HCT116 (cell line): Measurements from ENCODE around the gene MYO1B.

Experiments
- ATF3 ChIP-seq: IDR thresholded peaks from 2 replicates; pipeline ENCODE4 v1.6.1; 2012
- CBX3 ChIP-seq: IDR thresholded peaks from 2 replicates; pipeline ENCODE4 v1.6.1; 2012; ENCODE audit warnings: low read depth
- CTCF ChIP-seq, 3 experiments: fragments of 200-600 bp in 1 of 3; sonication (generic) in 1 of 3; IDR thresholded peaks in 2 of 3; conservative IDR thresholded peaks in 1 of 3; 2 replicates each; pipeline ENCODE4 v1.5.1; 2012 to 2017; ENCODE audit warnings: low read depth in 2 of 3, low read length in 2 of 3, antibody characterized with exemption in 1 of 3, borderline replicate concordance in 1 of 3, control low read depth in 1 of 3, mild to moderate bottlenecking in 1 of 3, mixed read lengths in 1 of 3, mixed run types in 1 of 3, moderate library complexity in 1 of 3; ENCODE audit not compliant: insufficient read depth in 1 of 3
- EZH2 ChIP-seq: fragments of 200-600 bp; sonication (generic); IDR thresholded peaks from 2 replicates; pipeline ENCODE4 v1.6.1; 2017; ENCODE audit warnings: antibody characterized with exemption, mixed run types
- EZH2phosphoT487 ChIP-seq: fragments of 200-600 bp; IDR thresholded peaks from 2 replicates; pipeline ENCODE4 v1.6.1; 2018; ENCODE audit warnings: antibody characterized with exemption, borderline replicate concordance
- JUND ChIP-seq: IDR thresholded peaks from 2 replicates; pipeline ENCODE4 v1.6.1; 2012
- POLR2A ChIP-seq: IDR thresholded peaks from 2 replicates; pipeline ENCODE4 v1.7.0; 2011; ENCODE audit warnings: borderline replicate concordance; ENCODE audit not compliant: insufficient read depth, insufficient read length; ENCODE audit errors: extremely low read depth
- POLR2AphosphoS5 ChIP-seq: IDR thresholded peaks from 2 replicates; pipeline ENCODE4 v1.6.1; 2011; ENCODE audit warnings: mild to moderate bottlenecking, low read depth, low read length, moderate library complexity
- SP1 ChIP-seq: IDR thresholded peaks from 2 replicates; pipeline ENCODE4 v1.6.1; 2012; ENCODE audit warnings: low read depth

- no peak for TF ChIP-seq EZH2phosphoT487
- no peak for TF ChIP-seq CTCF (IDR thresholded peaks at IDR 0.05 in 2 of 3, conservative IDR thresholded peaks at IDR 0.05 in 1 of 3; ENCODE audit: borderline replicate concordance in 1 of 3, insufficient read depth in 1 of 3, low read depth in 2 of 3, low read length in 2 of 3)
- TF ChIP-seq EZH2: no peak
- TF ChIP-seq CBX3: no peak
- no peak for TF ChIP-seq POLR2A
- no peak for TF ChIP-seq ATF3
- TF ChIP-seq POLR2AphosphoS5: no peak
- TF ChIP-seq JUND: no peak
- TF ChIP-seq SP1: no peak
These were observed 151.6 kb downstream of the MYO1B start for GRCh38 chr2:191396794-191397193.
